HG03175 (cell line): Measurements from ENCODE around the gene AKIRIN1.
"Not testable (repeated sequence)": the region's sequence is repeated elsewhere in the genome, so short reads cannot be mapped to it uniquely, and the experiment has no call there.

ENCODE experiments used
- ATAC-seq: cut with Tn5 transposase; IDR thresholded peaks from one replicate; pipeline ENCODE4 v1.9.1; 2021; ENCODE audit warnings: mild to moderate bottlenecking, moderate library complexity; ENCODE audit not compliant: unreplicated experiment

AKIRIN1 gene

GRCh38 chr1:39044762-39045161, 53.7 kb downstream of the AKIRIN1 start:
- no peak for ATAC-seq

GRCh38 chr1:39045231-39045630, 54.2 kb downstream of the AKIRIN1 start:
- no peak for ATAC-seq

- ATAC-seq: no peak
These were observed 55.6 kb downstream of the AKIRIN1 start for GRCh38 chr1:39046613-39047210.

- ATAC-seq: peak; percentile 79
These were observed 56.5 kb downstream of the AKIRIN1 start for GRCh38 chr1:39047374-39048229.

- ATAC-seq: no peak
These were observed 57.8 kb downstream of the AKIRIN1 start for GRCh38 chr1:39048745-39049370.

- no peak for ATAC-seq
These were observed 58.9 kb downstream of the AKIRIN1 start for GRCh38 chr1:39050001-39050400.

- not testable (repeated sequence) for ATAC-seq
These were observed 60.2 kb downstream of the AKIRIN1 start for GRCh38 chr1:39051193-39051850.

- ATAC-seq: no peak
These were observed 60.9 kb downstream of the AKIRIN1 start for GRCh38 chr1:39051956-39052355.

- not testable (repeated sequence) for ATAC-seq
These were observed 64.2 kb downstream of the AKIRIN1 start for GRCh38 chr1:39055213-39055710.
